Endothelial cell of umbilical vein (primary cell): ENCODE measurements around the gene MYO1B. TPM values are rescaled to one million over a fixed set of nuclear protein-coding genes. Genes with fewer than 3 reads are reported as not detected.

Experiments
- BruUV-seq: library from RNA; stranded (reverse); fragments of 400-500 nt; replicated peaks from 2 replicates; lab custom pipeline; 2021; lab: Mats Ljungman, UMichigan
- CTCF ChIA-PET: fragments of 300-600, 350-600 bp; sonication (Branson Sonifier 250); formaldehyde crosslinking; loops from one replicate; lab custom pipeline; 2021; ENCODE audit warnings: antibody characterized with exemption, inconsistent platforms; lab: Charles Lee
- POLR2A ChIA-PET: fragments of 300-600, 350-600 bp; sonication (Branson Sonifier 250); formaldehyde crosslinking; loops from one replicate; lab custom pipeline; 2021; ENCODE audit warnings: antibody characterized with exemption, inconsistent platforms; lab: Charles Lee
- DNase-seq: peaks from one replicate; pipeline ENCODE4 v3.0.0-alpha.2; 2011; ENCODE audit warnings: low read depth, low spot score
- FAIRE-seq: peaks from 2 replicates; lab custom pipeline; 2011; peaks lifted over from hg19 to GRCh38; lab: Jason Lieb, UNC
- H2AFZ ChIP-seq: 2 replicates; pipeline ENCODE4 v1.6.0; 2012; ENCODE audit warnings: low read depth, low read length, control low read depth, inconsistent platforms
- H3K27ac ChIP-seq: 2 replicates; pipeline ENCODE4 v1.5.1; 2011; ENCODE audit warnings: low read depth, mild to moderate bottlenecking, control low read depth, low read length, moderate library complexity; ENCODE audit not compliant: insufficient read depth
- H3K27me3 ChIP-seq, 2 experiments: 2 replicates each; pipeline versions ENCODE4 v1.6.0 to v1.6.1; 2011; ENCODE audit warnings: low read length in 2 of 2, mixed read lengths in 1 of 2; ENCODE audit not compliant: control insufficient read depth in 2 of 2, insufficient read depth in 2 of 2
- H3K36me3 ChIP-seq, 2 experiments: 2 replicates in 1 of 2; 3 replicates in 1 of 2; pipeline ENCODE4 v1.5.1; 2011; ENCODE audit warnings: low read length in 2 of 2, mild to moderate bottlenecking in 1 of 2, moderate library complexity in 1 of 2; ENCODE audit not compliant: control insufficient read depth in 2 of 2, insufficient read depth in 2 of 2; ENCODE audit errors: extremely low read depth in 1 of 2
- H3K4me1 ChIP-seq: 3 replicates; pipeline ENCODE4 v1.5.1; 2011; ENCODE audit warnings: mild to moderate bottlenecking, low read length; ENCODE audit not compliant: control insufficient read depth, insufficient read depth; ENCODE audit errors: extremely low read depth
- H3K4me2 ChIP-seq: 2 replicates; pipeline ENCODE4 v1.6.1; 2011; ENCODE audit warnings: low read length, control low read depth, mixed read lengths; ENCODE audit not compliant: insufficient read depth
- H3K4me3 ChIP-seq, 3 experiments: fragments of 200-600 bp in 1 of 3; sonication (generic), shearing (Covaris generic) in 1 of 3; replicated peaks in 1 of 3; 2 replicates each; pipeline ENCODE4 v1.5.1; 2011 to 2016; ENCODE audit warnings: control low read depth in 3 of 3, low read length in 3 of 3, mild to moderate bottlenecking in 2 of 3, inconsistent platforms in 1 of 3, low read depth in 1 of 3, moderate library complexity in 1 of 3; ENCODE audit not compliant: insufficient read depth in 1 of 3
- H3K79me2 ChIP-seq: 2 replicates; pipeline ENCODE4 v1.6.0; 2012; ENCODE audit warnings: low read length, inconsistent platforms; ENCODE audit not compliant: control insufficient read depth, insufficient read depth
- H3K9ac ChIP-seq: replicated peaks from 2 replicates; pipeline ENCODE3; 2011; ENCODE audit warnings: low read length, control low read depth; ENCODE audit not compliant: insufficient read depth; ENCODE audit errors: extremely low read depth
- H3K9me1 ChIP-seq: replicated peaks from 3 replicates; pipeline ENCODE4 v1.6.0; 2011; ENCODE audit warnings: mild to moderate bottlenecking, low read length; ENCODE audit not compliant: control insufficient read depth, insufficient read depth; ENCODE audit errors: extremely low read depth
- H3K9me3 ChIP-seq: replicated peaks from 2 replicates; pipeline ENCODE4 v1.5.1; 2012; ENCODE audit warnings: low read length, inconsistent platforms; ENCODE audit not compliant: control insufficient read depth, insufficient read depth
- H4K20me1 ChIP-seq: replicated peaks from 2 replicates; pipeline ENCODE3; 2011; ENCODE audit warnings: mild to moderate bottlenecking, low read length; ENCODE audit not compliant: control insufficient read depth, insufficient read depth; ENCODE audit errors: extremely low read depth
- CTCF ChIP-seq, 2 donors: IDR thresholded peaks; 1 replicate in 1 of 2; 2 replicates in 1 of 2; pipeline ENCODE4 v1.5.1; 2011; ENCODE audit warnings: low read length in 2 of 2, mild to moderate bottlenecking in 2 of 2, moderate library complexity in 2 of 2, control low read depth in 1 of 2, inconsistent platforms in 1 of 2, low read depth in 1 of 2; ENCODE audit not compliant: insufficient read depth in 1 of 2; ENCODE audit errors: extremely low read depth in 1 of 2
- EZH2 ChIP-seq: IDR thresholded peaks from 2 replicates; pipeline ENCODE4 v1.6.1; 2012; ENCODE audit warnings: borderline replicate concordance, low read depth, mild to moderate bottlenecking, moderate library complexity, low read length, inconsistent platforms; ENCODE audit not compliant: severe bottlenecking
- FOS ChIP-seq: IDR thresholded peaks from 2 replicates; pipeline ENCODE4 v1.6.1; 2011; ENCODE audit warnings: mild to moderate bottlenecking, low read length, moderate library complexity, borderline replicate concordance; ENCODE audit not compliant: insufficient read depth
- GATA2 ChIP-seq: IDR thresholded peaks from 2 replicates; pipeline ENCODE4 v1.7.0; 2011; ENCODE audit warnings: low read depth, mild to moderate bottlenecking, moderate library complexity, mixed read lengths, low read length; ENCODE audit not compliant: insufficient read length, insufficient read depth
- JUN ChIP-seq: IDR thresholded peaks from 2 replicates; pipeline ENCODE4 v1.6.1; 2011; ENCODE audit warnings: borderline replicate concordance, low read depth; ENCODE audit not compliant: insufficient read length, insufficient read depth
- MAX ChIP-seq: IDR thresholded peaks from 2 replicates; pipeline ENCODE4 v1.6.1; 2011; ENCODE audit not compliant: insufficient read depth, insufficient read length
- MYC ChIP-seq: IDR thresholded peaks from one replicate; pipeline ENCODE4 v1.6.1; 2011; ENCODE audit warnings: mild to moderate bottlenecking, low read depth, low read length
- POLR2A ChIP-seq: IDR thresholded peaks from 2 replicates; pipeline ENCODE4 v1.6.1; 2012; ENCODE audit warnings: low read depth, mild to moderate bottlenecking, control low read depth, low read length
- POLR2AphosphoS5 ChIP-seq: IDR thresholded peaks from 2 replicates; pipeline ENCODE4 v1.6.1; 2012; ENCODE audit warnings: low read depth, mild to moderate bottlenecking, control low read depth, low read length, moderate library complexity; ENCODE audit not compliant: insufficient read depth
- dilution Hi-C: fragments of 300-500 bp; cut with MboI; formaldehyde crosslinking; loops from one replicate; pipeline ENCODE4 v1.15.0; 2019; ENCODE audit warnings: low sequenced_read_pairs; ENCODE audit not compliant: extremely low pct_ligation_motif_present
- intact Hi-C: fragments of 100-400 bp; cut with micrococcal nuclease; formaldehyde crosslinking; loops from one replicate; pipeline ENCODE4 v1.10.0; 2022
- polyA plus RNA-seq, 4 experiments: library from polyadenylated mRNA; depleted of rRNA in 3 of 4; stranded (reverse) in 3 of 4; unstranded in 1 of 4; fragments of >200 nt; gene quantifications; 2 replicates each; pipeline versions ENCODE4 v1.2.1 to v1.2.3, GENCODE V29; 2011 to 2012; ENCODE audit warnings: missing spikeins in 1 of 4
- total RNA-seq: library from RNA; stranded (reverse); gene quantifications from 2 replicates; pipeline ENCODE4 v1.2.3, GENCODE V29; 2021

The MYO1B gene
- total and polyA plus RNA-seq, 2 donors (not counting 3 experiments of a cell fraction or from before 2014, with no cell fraction given), result 8.7 to 51.1 TPM

- Histone ChIP-seq H3K4me3 (no peak overlapping the region), H3K9me3 (no peaks in the 10 kb centered on the region), H4K20me1 (peaks cover 5% of the 10 kb centered on the region), H3K36me3 (no peaks in the 10 kb centered on the region), H3K9ac (no peak overlapping the region), H3K79me2 (no peaks in the 10 kb centered on the region), H3K4me1 (peaks cover 21% of the 10 kb centered on the region), H2AFZ (no peak overlapping the region), H3K9me1 (no peaks in the 10 kb centered on the region), H3K27ac (no peak overlapping the region), H3K4me2 (no peak overlapping the region), H3K27me3 (no peaks in the 10 kb centered on the region)
- FAIRE-seq (no peak), DNase-seq (no peak)
- TF ChIP-seq MAX (no peak), POLR2A (no peak), FOS (no peak), CTCF (IDR thresholded peaks at IDR 0.05; ENCODE audit: extremely low read depth in 1 of 2, insufficient read depth in 1 of 2, low read depth in 1 of 2, low read length in 2 of 2) (no peak), JUN (no peak), EZH2 (no peak), POLR2AphosphoS5 (no peak), GATA2 (no peak), MYC (no peak)
- no TSS peak for BruUV-seq
- ChIA-PET POLR2A (no interaction called here), CTCF (interaction anchor here (1.2 to 1.7 kb wide), 3 partner anchors 16 to 182 kb away, joined by 3 to 4 read pairs (median 4); no protein-coding TSS in a partner anchor)
- dilution Hi-C loops, result no loop called here
- intact Hi-C loops, result no loop called here
Observed at GRCh38 chr2:191318729-191319078, 73.5 kb downstream of the MYO1B start.
